Testis (tissue), 2 donors: ENCODE data around the gene NOS1AP.

Experiments used
- CTCF ChIP-seq, 3 experiments: fragments of 450-650 bp in 2 of 3; fragments of 200-600 bp in 1 of 3; sonication (generic) in 1 of 3; IDR thresholded peaks; one replicate each; pipeline ENCODE4 v1.5.1; 2016 to 2019; ENCODE audit warnings: antibody characterized with exemption in 3 of 3, mild to moderate bottlenecking in 2 of 3, moderate library complexity in 1 of 3
- POLR2A ChIP-seq: fragments of 450-650 bp; IDR thresholded peaks from one replicate; pipeline ENCODE4 v1.6.1; 2017; ENCODE audit warnings: antibody characterized with exemption, mild to moderate bottlenecking, moderate library complexity

GRCh38 chr1:162091681-162092524 lies 22.4 kb downstream of the NOS1AP start:
- no peak for TF ChIP-seq POLR2A
- no peak for TF ChIP-seq CTCF (IDR thresholded peaks at IDR 0.05)
